IPS-18c (cell line): ENCODE data around the gene NTN4.
"Not testable (repeated sequence)": the region's sequence is repeated elsewhere in the genome, so short reads cannot be mapped to it uniquely, and the experiment has no call there.

Experiments
- H3K4me3 ChIP-seq: 2 replicates; pipeline ENCODE4 v1.7.0; 2013; ENCODE audit warnings: low read depth, mild to moderate bottlenecking, low read length, moderate library complexity; ENCODE audit not compliant: insufficient read depth
- H3K9me3 ChIP-seq: one replicate; pipeline ENCODE4 v1.6.1; 2013; ENCODE audit warnings: mild to moderate bottlenecking, low read length, moderate library complexity; ENCODE audit not compliant: control insufficient read depth, insufficient read depth

The NTN4 gene

GRCh38 chr12:95790033-95790916, at the start of gene NTN4:
Gene NTN4, minus strand, starts transcription at chr12:95790764. Its CDS starts 455 bp downstream, at chr12:95790309.
- no peaks in the 10 kb centered on the region for H3K9me3 ChIP-seq
- H3K4me3 ChIP-seq: peak within 1 kb of the TSS; percentile 75

- Histone ChIP-seq H3K4me3 (no peak overlapping the region), H3K9me3 (peaks cover 3% of the 10 kb centered on the region)
These were observed 47.6 kb upstream of the NTN4 start for GRCh38 chr12:95838125-95838524.

GRCh38 chr12:95837240-95838038, 46.9 kb upstream of the NTN4 start:
- Histone ChIP-seq H3K4me3 (no peak overlapping the region), H3K9me3 (peaks cover 3% of the 10 kb centered on the region)

GRCh38 chr12:95836630-95837239, 46.2 kb upstream of the NTN4 start:
- no peak overlapping the region for H3K4me3 ChIP-seq

GRCh38 chr12:95836185-95836609, 45.6 kb upstream of the NTN4 start:
- H3K9me3 ChIP-seq: peaks cover 3% of the 10 kb centered on the region
- H3K4me3 ChIP-seq: no peak overlapping the region

More at GRCh38 chr12:95836630-95837239, 46.2 kb upstream of the NTN4 start:
- peaks cover 3% of the 10 kb centered on the region for H3K9me3 ChIP-seq

GRCh38 chr12:95834572-95834971, 44.0 kb upstream of the NTN4 start:
- Histone ChIP-seq H3K9me3 (peaks cover 3% of the 10 kb centered on the region), H3K4me3 (no peak overlapping the region)

- Histone ChIP-seq H3K4me3 (no peak overlapping the region), H3K9me3 (no peaks in the 10 kb centered on the region)
These were observed 39.9 kb upstream of the NTN4 start for GRCh38 chr12:95830335-95831089.

GRCh38 chr12:95829395-95829794, 38.8 kb upstream of the NTN4 start:
- H3K9me3 ChIP-seq: no peaks in the 10 kb centered on the region
- H3K4me3 ChIP-seq: no peak overlapping the region

GRCh38 chr12:95820096-95820703, 29.6 kb upstream of the NTN4 start:
- Histone ChIP-seq H3K9me3 (no peaks in the 10 kb centered on the region), H3K4me3 (no peak overlapping the region)

- Histone ChIP-seq H3K4me3 (no peak overlapping the region), H3K9me3 (no peaks in the 10 kb centered on the region)
These were observed 25.2 kb upstream of the NTN4 start for GRCh38 chr12:95815632-95816212.

- H3K4me3 ChIP-seq, H3K9me3 ChIP-seq: not testable (repeated sequence)
These were observed 21.6 kb upstream of the NTN4 start for GRCh38 chr12:95812155-95812554.

- Histone ChIP-seq H3K4me3 (no peak overlapping the region), H3K9me3 (no peaks in the 10 kb centered on the region)
These were observed 19.8 kb upstream of the NTN4 start for GRCh38 chr12:95810411-95810810.

- Histone ChIP-seq H3K9me3 (no peaks in the 10 kb centered on the region), H3K4me3 (no peak overlapping the region)
These were observed 18.6 kb upstream of the NTN4 start for GRCh38 chr12:95809000-95809680.

GRCh38 chr12:95808146-95808545, 17.6 kb upstream of the NTN4 start:
- no peaks in the 10 kb centered on the region for H3K9me3 ChIP-seq
- H3K4me3 ChIP-seq: no peak overlapping the region

GRCh38 chr12:95805864-95806671, 15.5 kb upstream of the NTN4 start:
- Histone ChIP-seq H3K4me3 (no peak overlapping the region), H3K9me3 (no peaks in the 10 kb centered on the region)
